ENCODE data around the gene GPX5.

The GPX5 gene

GRCh38 chr6:28580475-28580874 is 54.8 kb downstream of the GPX5 start:
- H3K4me3 ChIP-seq (ENCODE audit: low read length): no peak overlapping the region
- no peak for DNase-seq (ENCODE audit: low read depth)
- TF ChIP-seq CTCF (conservative IDR thresholded peaks at IDR 0.05; ENCODE audit: low read length): no peak

GRCh38 chr6:28583463-28583862 is 57.8 kb downstream of the GPX5 start:
- H3K4me3 ChIP-seq (ENCODE audit: low read length): no peak overlapping the region
- no peak for DNase-seq (ENCODE audit: low read depth)
- TF ChIP-seq CTCF (conservative IDR thresholded peaks at IDR 0.05; ENCODE audit: low read length): no peak
